ENCODE results near the gene TMEM147.

- TF ChIP-seq CTCF (IDR thresholded peaks at IDR 0.05; ENCODE audit: insufficient read depth, low read depth, low read length) (no peak), EZH2 (IDR thresholded peaks at IDR 0.05; ENCODE audit: insufficient read depth, low read length) (no peak)
These were observed 14.8 kb downstream of the TMEM147 start for GRCh38 chr19:35560271-35560670.
